ENCODE data around the gene EPG5. TPM values are rescaled to one million over a fixed set of nuclear protein-coding genes. Genes with fewer than 3 reads are reported as not detected.

Gene EPG5
- total RNA-seq, 4 donors from 2014 or later: 20.4 to 34.3 (median 28.2) TPM

DNA sequence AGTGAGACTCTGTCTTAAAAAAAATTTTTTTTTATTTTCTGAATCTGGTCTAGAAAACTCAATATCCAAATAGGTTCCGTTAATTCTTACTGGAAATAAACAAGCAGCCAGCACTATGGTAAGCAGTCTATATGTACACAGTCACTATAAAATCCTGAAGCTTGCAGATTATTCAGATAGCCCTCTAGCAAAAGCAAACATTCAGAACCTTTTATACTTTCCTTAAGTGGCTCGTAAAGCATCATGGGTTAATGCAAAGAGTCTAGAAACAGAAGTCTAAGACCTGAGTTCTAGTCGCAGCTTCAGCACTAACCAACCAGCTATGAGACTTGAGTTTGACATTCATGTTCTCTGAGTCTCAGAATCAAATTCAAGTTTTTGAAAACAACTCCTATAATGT, 89.7 kb downstream of the EPG5 start:
- no peaks in the 10 kb centered on the region for H3K9me3 ChIP-seq
- no peak for DNase-seq (ENCODE audit: extremely low spot score)
- H3K27me3 ChIP-seq: no peaks in the 10 kb centered on the region
- H3K4me1 ChIP-seq: peaks cover 0 to 10% (median 7%) of the 10 kb centered on the region in 4 donors
- no peak overlapping the region for H3K27ac ChIP-seq (replicated peaks in 1 of 4)
- H3K36me3 ChIP-seq: peaks cover 21 to 83% (median 56%) of the 10 kb centered on the region in 4 donors
- 91% methylated on average over 3 of the region's 3 CpGs for WGBS
- no peak for TF ChIP-seq POLR2A (IDR thresholded peaks at IDR 0.05; ENCODE audit: low read depth)
- TF ChIP-seq, protein P1, sequence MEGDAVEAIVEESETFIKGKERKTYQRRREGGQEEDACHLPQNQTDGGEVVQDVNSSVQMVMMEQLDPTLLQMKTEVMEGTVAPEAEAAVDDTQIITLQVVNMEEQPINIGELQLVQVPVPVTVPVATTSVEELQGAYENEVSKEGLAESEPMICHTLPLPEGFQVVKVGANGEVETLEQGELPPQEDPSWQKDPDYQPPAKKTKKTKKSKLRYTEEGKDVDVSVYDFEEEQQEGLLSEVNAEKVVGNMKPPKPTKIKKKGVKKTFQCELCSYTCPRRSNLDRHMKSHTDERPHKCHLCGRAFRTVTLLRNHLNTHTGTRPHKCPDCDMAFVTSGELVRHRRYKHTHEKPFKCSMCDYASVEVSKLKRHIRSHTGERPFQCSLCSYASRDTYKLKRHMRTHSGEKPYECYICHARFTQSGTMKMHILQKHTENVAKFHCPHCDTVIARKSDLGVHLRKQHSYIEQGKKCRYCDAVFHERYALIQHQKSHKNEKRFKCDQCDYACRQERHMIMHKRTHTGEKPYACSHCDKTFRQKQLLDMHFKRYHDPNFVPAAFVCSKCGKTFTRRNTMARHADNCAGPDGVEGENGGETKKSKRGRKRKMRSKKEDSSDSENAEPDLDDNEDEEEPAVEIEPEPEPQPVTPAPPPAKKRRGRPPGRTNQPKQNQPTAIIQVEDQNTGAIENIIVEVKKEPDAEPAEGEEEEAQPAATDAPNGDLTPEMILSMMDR (IDR thresholded peaks at IDR 0.05): no peak
- no peak for TF ChIP-seq POLR2AphosphoS5 (IDR thresholded peaks at IDR 0.05)
- intact Hi-C loops (cut with DNase I): loop anchor here (5.0 kb wide), 1 partner anchor 210 kb away; no protein-coding TSS in a partner anchor
- no peak overlapping the region for H3K4me3 ChIP-seq

DNA sequence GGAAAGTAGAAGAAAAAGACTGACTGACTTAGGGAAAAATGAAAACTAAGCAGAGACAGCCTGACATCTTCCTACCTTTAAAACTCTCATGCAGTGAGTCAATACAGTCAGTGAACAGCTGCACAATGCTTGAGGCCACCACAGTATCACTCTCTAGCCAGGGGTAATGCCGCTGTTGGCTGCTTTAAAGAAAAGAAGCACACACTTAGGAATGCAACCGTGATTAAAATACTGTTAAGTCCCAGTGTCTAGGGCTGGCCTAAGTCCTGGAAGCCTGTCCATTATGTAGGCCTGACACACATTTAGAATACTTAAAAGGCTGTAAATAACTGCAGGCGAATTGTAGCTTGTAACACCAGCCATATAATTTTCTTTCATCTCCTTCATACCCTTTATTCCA, 91.0 kb downstream of the EPG5 start:
- Histone ChIP-seq H3K9me3 (no peaks in the 10 kb centered on the region), H3K36me3 (peaks cover 21 to 87% (median 54%) of the 10 kb centered on the region in 4 donors), H3K4me3 (no peak overlapping the region), H3K4me1 (peaks cover 0 to 10% (median 7%) of the 10 kb centered on the region in 4 donors), H3K27ac (replicated peaks in 1 of 4) (no peak overlapping the region), H3K27me3 (no peaks in the 10 kb centered on the region)
- intact Hi-C loops (cut with DNase I): loop anchor here (5.0 kb wide), 1 partner anchor 209 kb away; no protein-coding TSS in a partner anchor
- no peak for TF ChIP-seq POLR2AphosphoS5 (IDR thresholded peaks at IDR 0.05)
- TF ChIP-seq POLR2A (IDR thresholded peaks at IDR 0.05; ENCODE audit: low read depth): no peak
- TF ChIP-seq, protein P1 (IDR thresholded peaks at IDR 0.05): no peak
- TF ChIP-seq EP300 (IDR thresholded peaks at IDR 0.05): no peak
- WGBS: 88% methylated on average over 3 of the region's 3 CpGs
- DNase-seq (ENCODE audit: extremely low spot score): no peak

DNA sequence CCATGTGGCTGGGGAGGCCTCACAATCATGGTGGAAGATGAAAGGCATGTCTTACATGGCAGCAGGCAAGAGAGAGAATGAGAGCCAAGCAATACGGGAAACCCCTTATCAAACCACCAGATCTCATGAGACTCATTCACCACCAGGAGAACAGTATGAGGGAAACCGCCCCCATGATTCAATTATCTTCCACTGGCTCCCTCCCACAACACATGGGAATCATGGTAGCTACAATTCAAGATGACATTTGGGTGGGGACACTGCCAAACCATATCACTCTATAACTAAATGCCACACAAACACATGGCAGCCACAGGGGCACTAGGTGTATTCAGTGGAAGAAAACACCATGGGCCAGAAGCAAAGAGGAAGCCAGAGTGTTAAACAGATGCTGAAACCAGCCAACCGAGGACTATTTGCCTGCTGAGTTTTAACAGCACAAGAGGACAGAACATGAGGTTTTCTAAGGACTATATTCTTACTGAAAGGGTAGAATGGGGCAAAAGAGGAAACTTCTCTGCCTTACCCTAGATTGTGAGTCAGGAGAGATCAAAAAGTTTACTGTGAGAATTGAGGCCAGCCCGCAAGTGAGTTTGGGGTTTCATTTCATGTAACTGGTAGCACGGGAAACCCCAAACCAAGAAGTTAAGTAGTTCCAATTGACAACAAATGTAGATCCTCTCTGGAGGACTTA, 92.5 kb downstream of the EPG5 start:
- 94% methylated on average over 5 of the region's 5 CpGs for WGBS
- intact Hi-C loops (cut with DNase I): loop anchor here (5.0 kb wide), 1 partner anchor 207 kb away; no protein-coding TSS in a partner anchor
- Histone ChIP-seq H3K4me1 (peaks cover 0 to under 1% (median 0%) of the 10 kb centered on the region in 4 donors), H3K9me3 (no peaks in the 10 kb centered on the region), H3K4me3 (no peak overlapping the region), H3K27me3 (no peaks in the 10 kb centered on the region), H3K36me3 (peaks cover 33 to 97% (median 65%) of the 10 kb centered on the region in 4 donors), H3K27ac (replicated peaks in 1 of 4) (no peak overlapping the region)
- TF ChIP-seq POLR2AphosphoS5 (IDR thresholded peaks at IDR 0.05) (no peak), POLR2A (IDR thresholded peaks at IDR 0.05; ENCODE audit: low read depth) (no peak), EP300 (IDR thresholded peaks at IDR 0.05) (no peak)
- TF ChIP-seq, protein P1 (IDR thresholded peaks at IDR 0.05): no peak
- no peak for DNase-seq (ENCODE audit: extremely low spot score)

DNA sequence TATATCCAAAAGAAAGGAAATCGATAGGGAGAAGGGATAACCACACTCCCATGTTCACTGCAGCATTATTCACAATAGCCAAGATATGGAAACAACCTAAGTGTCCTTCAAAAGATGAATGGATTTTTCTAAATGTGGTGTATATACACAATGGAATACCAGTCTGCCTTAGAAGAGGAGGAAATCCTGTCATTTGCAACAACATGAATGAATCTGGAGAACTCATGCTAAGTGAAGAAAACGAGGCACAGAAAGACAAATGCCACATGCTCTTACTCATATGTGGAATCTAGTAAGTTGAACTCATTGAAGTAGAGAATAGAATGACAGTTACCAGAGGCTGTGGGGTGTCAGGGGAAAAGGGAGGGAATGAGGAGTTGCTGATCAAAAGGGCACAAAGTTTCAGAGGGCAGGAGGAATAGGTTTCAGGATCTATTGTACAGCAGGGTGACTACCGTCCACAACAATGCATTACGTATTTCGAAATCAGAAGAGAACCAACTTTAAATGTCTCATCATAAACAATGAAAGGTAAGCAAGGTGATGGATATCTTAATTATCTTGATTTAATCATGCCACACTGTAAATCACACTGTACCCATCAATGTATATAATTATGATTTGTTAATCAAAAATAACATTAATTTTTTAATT, 95.6 kb downstream of the EPG5 start:
- H3K4me3 ChIP-seq: no peak overlapping the region
- intact Hi-C loops (cut with DNase I): no loop called here
- H3K27ac ChIP-seq (replicated peaks in 1 of 4): no peak overlapping the region
- WGBS: 80% methylated on average over 5 of the region's 5 CpGs
- TF ChIP-seq POLR2A (IDR thresholded peaks at IDR 0.05; ENCODE audit: low read depth) (no peak), EP300 (IDR thresholded peaks at IDR 0.05) (no peak), POLR2AphosphoS5 (IDR thresholded peaks at IDR 0.05) (no peak)
- TF ChIP-seq, protein P1 (IDR thresholded peaks at IDR 0.05): no peak
- H3K27me3 ChIP-seq: no peaks in the 10 kb centered on the region
- no peaks in the 10 kb centered on the region for H3K9me3 ChIP-seq
- peaks cover 34 to 95% (median 69%) of the 10 kb centered on the region in 4 donors for H3K36me3 ChIP-seq
- no peaks in the 10 kb centered on the region for H3K4me1 ChIP-seq
- DNase-seq (ENCODE audit: extremely low spot score): no peak

All from esophagus muscularis mucosa (tissue), 4 donors.